ENCODE measurements around the gene UBE2F.
A peak's percentile ranks its signal among the peaks of the same experiment; 100 is the strongest.
"Not testable (repeated sequence)": the region's sequence is repeated elsewhere in the genome, so short reads cannot be mapped to it uniquely, and the experiment has no call there.

Gene UBE2F

GRCh38 chr2:237943395-237944094 is 23.3 kb upstream of the UBE2F start:
- DNase-seq (ENCODE audit: low read depth in 2 of 2), result no peak
- no peak overlapping the region for H3K4me3 ChIP-seq (replicated peaks in 1 of 2; ENCODE audit: low read depth in 2 of 2, low read length in 2 of 2)
- no peak for TF ChIP-seq CTCF (IDR thresholded peaks at IDR 0.05; ENCODE audit: low read depth, low read length)

- DNase-seq (ENCODE audit: low read depth in 2 of 2), result no peak
Observed at GRCh38 chr2:237944302-237944701, 22.5 kb upstream of the UBE2F start.

GRCh38 chr2:237946423-237946822 is 20.4 kb upstream of the UBE2F start:
- TF ChIP-seq CTCF (IDR thresholded peaks at IDR 0.05; ENCODE audit: low read depth, low read length), result no peak
- no peak overlapping the region for H3K4me3 ChIP-seq (replicated peaks in 1 of 2; ENCODE audit: low read depth in 2 of 2, low read length in 2 of 2)
- no peak for DNase-seq (ENCODE audit: low read depth in 2 of 2)

More at GRCh38 chr2:237944302-237944701, 22.5 kb upstream of the UBE2F start:
- H3K4me3 ChIP-seq (replicated peaks in 1 of 2; ENCODE audit: low read depth in 2 of 2, low read length in 2 of 2), result no peak overlapping the region
- TF ChIP-seq CTCF (IDR thresholded peaks at IDR 0.05; ENCODE audit: low read depth, low read length), result no peak

GRCh38 chr2:237951354-237951753 is 15.5 kb upstream of the UBE2F start:
- DNase-seq (ENCODE audit: low read depth in 2 of 2); H3K4me3 ChIP-seq (replicated peaks in 1 of 2; ENCODE audit: low read depth in 2 of 2, low read length in 2 of 2): not testable (repeated sequence)

GRCh38 chr2:237951878-237952277 is 14.9 kb upstream of the UBE2F start:
- TF ChIP-seq CTCF (IDR thresholded peaks at IDR 0.05; ENCODE audit: low read depth, low read length), result no peak
- H3K4me3 ChIP-seq (replicated peaks in 1 of 2; ENCODE audit: low read depth in 2 of 2, low read length in 2 of 2), result no peak overlapping the region
- no peak for DNase-seq (ENCODE audit: low read depth in 2 of 2)

- no peak for TF ChIP-seq CTCF (IDR thresholded peaks at IDR 0.05; ENCODE audit: low read depth, low read length)
- H3K4me3 ChIP-seq (replicated peaks in 1 of 2; ENCODE audit: low read depth in 2 of 2, low read length in 2 of 2), result no peak overlapping the region
- DNase-seq (ENCODE audit: low read depth in 2 of 2), result no peak
Observed at GRCh38 chr2:237952851-237953250, 14.0 kb upstream of the UBE2F start.

GRCh38 chr2:237955640-237956401 is 11.0 kb upstream of the UBE2F start:
- no peak for TF ChIP-seq CTCF (IDR thresholded peaks at IDR 0.05; ENCODE audit: low read depth, low read length)
- peak overlapping the region; percentile 21 to 30 for H3K4me3 ChIP-seq (replicated peaks in 1 of 2; ENCODE audit: low read depth in 2 of 2, low read length in 2 of 2)
- no peak for DNase-seq (ENCODE audit: low read depth in 2 of 2)
